ENCODE results near the gene POLR2F.

DNA sequence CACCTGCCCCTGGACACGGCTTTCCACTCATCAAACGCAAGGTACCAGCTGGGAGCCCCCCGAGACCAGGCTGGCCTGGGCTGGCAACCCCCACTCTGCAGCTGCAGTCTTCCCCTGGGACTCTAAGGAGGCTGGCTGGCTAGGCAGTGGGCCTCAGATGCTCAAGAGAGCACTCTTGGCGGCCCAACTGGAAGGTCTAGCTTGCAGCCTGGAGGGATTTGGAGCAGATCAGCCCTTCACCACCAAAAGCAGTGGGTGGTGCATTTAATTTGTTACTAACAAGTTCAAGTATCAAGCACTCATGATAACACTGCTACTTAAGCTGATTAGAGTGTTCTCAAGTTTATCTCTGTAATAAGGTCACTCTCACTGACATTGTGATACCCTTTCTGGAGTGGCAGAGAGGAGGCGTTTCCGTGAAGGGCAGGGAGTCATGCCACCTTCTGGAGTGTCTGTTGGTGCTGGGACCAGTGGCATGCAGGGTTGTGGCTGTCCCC lies 21.6 kb upstream of the POLR2F start:
- TF ChIP-seq, protein P1, sequence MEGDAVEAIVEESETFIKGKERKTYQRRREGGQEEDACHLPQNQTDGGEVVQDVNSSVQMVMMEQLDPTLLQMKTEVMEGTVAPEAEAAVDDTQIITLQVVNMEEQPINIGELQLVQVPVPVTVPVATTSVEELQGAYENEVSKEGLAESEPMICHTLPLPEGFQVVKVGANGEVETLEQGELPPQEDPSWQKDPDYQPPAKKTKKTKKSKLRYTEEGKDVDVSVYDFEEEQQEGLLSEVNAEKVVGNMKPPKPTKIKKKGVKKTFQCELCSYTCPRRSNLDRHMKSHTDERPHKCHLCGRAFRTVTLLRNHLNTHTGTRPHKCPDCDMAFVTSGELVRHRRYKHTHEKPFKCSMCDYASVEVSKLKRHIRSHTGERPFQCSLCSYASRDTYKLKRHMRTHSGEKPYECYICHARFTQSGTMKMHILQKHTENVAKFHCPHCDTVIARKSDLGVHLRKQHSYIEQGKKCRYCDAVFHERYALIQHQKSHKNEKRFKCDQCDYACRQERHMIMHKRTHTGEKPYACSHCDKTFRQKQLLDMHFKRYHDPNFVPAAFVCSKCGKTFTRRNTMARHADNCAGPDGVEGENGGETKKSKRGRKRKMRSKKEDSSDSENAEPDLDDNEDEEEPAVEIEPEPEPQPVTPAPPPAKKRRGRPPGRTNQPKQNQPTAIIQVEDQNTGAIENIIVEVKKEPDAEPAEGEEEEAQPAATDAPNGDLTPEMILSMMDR (IDR thresholded peaks at IDR 0.05) = no peak
- no peak for TF ChIP-seq POLR2A (IDR thresholded peaks at IDR 0.05)
